GM18907 (cell line): ENCODE results near the gene PAWR.

Experiments
- ATAC-seq: cut with Tn5 transposase; IDR thresholded peaks from one replicate; pipeline ENCODE4 v1.9.1; 2021; ENCODE audit warnings: mild to moderate bottlenecking, moderate library complexity; ENCODE audit not compliant: unreplicated experiment

PAWR gene

GRCh38 chr12:79690638-79691510, at the start of gene PAWR:
TSS of gene PAWR (minus strand) at chr12:79690964. CDS start at chr12:79690244, 720 bp downstream.
- peak; percentile 66 for ATAC-seq

- ATAC-seq, result peak; percentile 91
These were observed 47.3 kb upstream of the PAWR start for GRCh38 chr12:79737875-79738718.

GRCh38 chr12:79732638-79733037, 41.9 kb upstream of the PAWR start:
- ATAC-seq, result no peak

GRCh38 chr12:79725987-79726386, 35.2 kb upstream of the PAWR start:
- ATAC-seq, result no peak

- ATAC-seq, result no peak
These were observed 26.2 kb upstream of the PAWR start for GRCh38 chr12:79717006-79717405.

- ATAC-seq, result no peak
These were observed 24.5 kb upstream of the PAWR start for GRCh38 chr12:79715308-79715707.

- no peak for ATAC-seq
These were observed 20.1 kb upstream of the PAWR start for GRCh38 chr12:79710707-79711483.

GRCh38 chr12:79707830-79708229, 17.1 kb upstream of the PAWR start:
- no peak for ATAC-seq

GRCh38 chr12:79706676-79707075, 15.9 kb upstream of the PAWR start:
- no peak for ATAC-seq

- no peak for ATAC-seq
These were observed 15.4 kb upstream of the PAWR start for GRCh38 chr12:79706156-79706555.

- ATAC-seq, result no peak
These were observed 8.2 kb upstream of the PAWR start for GRCh38 chr12:79698966-79699365.

GRCh38 chr12:79696416-79696815, 5.7 kb upstream of the PAWR start:
- ATAC-seq, result no peak

- no peak for ATAC-seq
These were observed 2.3 kb upstream of the PAWR start for GRCh38 chr12:79692860-79693577.

GRCh38 chr12:79691511-79692248, 916 bp upstream of the PAWR start:
- no peak for ATAC-seq

- peak; percentile 41 for ATAC-seq
These were observed 574 bp downstream of the PAWR start for GRCh38 chr12:79690142-79690637.

- ATAC-seq, result peak; percentile 30
These were observed 1.2 kb downstream of the PAWR start for GRCh38 chr12:79689477-79690141.

- peak; percentile 0 for ATAC-seq
These were observed 1.7 kb downstream of the PAWR start for GRCh38 chr12:79689061-79689476.

- peak; percentile 19 for ATAC-seq
These were observed 2.2 kb downstream of the PAWR start for GRCh38 chr12:79688376-79689060.
